ENCODE measurements around the gene PACRG. TPM values are rescaled to one million over a fixed set of nuclear protein-coding genes. Genes with fewer than 3 reads are reported as not detected.

PACRG gene
- total RNA-seq, 1 donor from 2014 or later = 11.5 TPM

DNA sequence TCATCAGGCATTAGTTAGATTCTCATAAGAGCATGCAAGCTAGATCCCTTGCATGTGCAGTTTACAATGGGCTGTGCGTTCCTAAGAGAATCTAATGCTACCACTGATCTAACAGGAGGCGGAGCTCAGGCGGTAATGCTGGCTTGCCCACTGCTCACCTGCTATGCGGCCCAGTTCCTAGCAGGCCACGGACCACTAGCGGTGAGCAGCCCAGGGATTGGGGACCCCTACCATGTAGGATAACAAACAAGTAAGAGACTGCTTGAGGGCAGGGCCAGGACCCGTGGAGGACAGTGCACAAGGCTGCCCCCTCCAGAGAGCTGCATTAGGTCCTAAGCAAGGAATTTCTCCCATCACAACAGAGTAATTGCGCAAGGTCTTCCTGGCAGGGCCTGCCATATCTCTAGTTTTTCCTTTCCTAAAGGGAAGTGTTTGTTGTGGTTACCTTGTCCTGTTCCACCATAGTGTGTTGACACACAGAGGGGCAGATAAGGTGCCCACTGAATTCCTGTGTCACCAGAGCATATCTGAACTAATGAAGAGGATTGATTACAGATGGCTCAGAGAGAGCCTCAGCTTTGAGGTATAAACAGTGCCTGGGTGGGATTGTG is 58.0 kb downstream of the PACRG start:
- DNase-seq = no peak

- no peak for DNase-seq
Measured at GRCh38 chr6:162798546-162799266, 70.9 kb downstream of the PACRG start.

DNA sequence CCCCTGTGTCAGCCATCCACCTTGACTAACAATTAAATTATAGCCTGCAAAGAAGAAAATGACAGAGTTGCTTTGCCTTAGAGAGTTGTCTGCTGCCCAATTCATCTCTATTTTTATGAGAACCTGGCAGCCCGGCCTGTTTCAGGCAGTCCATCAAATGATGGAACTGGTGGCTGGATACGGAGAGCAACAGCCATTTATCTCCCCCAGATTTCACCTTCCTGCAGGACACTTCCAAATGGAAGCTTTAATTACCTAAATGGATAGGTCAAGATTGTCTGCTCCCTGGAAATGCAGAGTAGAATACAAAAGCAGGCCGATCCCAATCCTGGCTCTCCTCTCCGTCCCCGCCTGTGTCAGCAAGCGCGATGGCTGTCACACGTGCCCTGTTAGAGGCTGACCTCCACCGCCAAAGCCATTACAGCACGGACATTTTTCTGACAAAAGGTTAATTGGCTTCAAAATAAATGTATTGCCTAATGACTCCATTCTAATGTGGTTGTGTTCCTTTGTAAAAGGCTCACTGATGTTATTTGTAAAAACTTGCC is 86.7 kb downstream of the PACRG start:
- no peak for DNase-seq

GRCh38 chr6:162817196-162817595 is 89.4 kb downstream of the PACRG start:
- no peak for DNase-seq

GRCh38 chr6:162819284-162819683 is 91.5 kb downstream of the PACRG start:
- DNase-seq = no peak

- DNase-seq = no peak
Measured at GRCh38 chr6:162821102-162821501, 93.3 kb downstream of the PACRG start.

GRCh38 chr6:162825597-162825996 is 97.8 kb downstream of the PACRG start:
- DNase-seq = no peak

GRCh38 chr6:162829013-162829742 is 101.4 kb downstream of the PACRG start:
- DNase-seq = no peak

DNA sequence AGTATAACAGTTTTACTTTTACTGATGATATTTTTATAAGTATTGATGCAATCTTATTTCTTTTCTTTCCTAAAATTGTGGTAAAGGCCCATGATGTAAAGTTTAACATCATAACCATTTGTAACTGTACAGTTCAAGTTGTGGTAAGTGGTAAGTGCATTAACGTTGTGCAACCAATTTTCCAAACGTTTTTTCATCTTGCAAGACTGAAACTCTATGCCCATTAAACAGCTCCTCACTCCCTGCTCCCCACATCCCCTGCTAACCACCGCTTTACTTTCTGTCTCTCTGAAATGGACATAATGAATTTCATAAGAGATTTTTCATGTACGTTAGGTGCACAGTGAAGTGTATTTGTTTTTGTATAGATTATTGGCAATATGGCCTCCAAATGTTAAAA is 106.0 kb downstream of the PACRG start:
- no peak for DNase-seq

- no peak for DNase-seq
Measured at GRCh38 chr6:162845972-162846371, 118.2 kb downstream of the PACRG start.

DNA sequence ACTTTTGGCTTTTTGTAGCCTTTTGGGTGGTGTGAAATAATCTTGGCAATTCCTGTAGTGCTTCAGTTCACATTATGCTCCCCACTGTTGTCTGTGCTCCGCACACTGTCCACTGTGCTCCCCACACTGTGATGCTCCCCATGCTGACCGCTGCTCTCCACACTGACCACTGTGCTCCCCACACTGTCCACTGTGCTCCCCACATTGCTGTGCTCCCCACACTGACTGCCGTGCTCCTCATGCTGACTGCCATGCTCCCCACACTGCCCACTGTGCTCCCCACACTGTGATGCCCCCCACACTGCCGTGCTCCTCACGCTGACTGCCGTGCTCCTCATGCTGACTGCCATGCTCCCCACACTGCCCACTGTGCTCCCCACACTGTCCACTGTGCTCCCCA is 118.9 kb downstream of the PACRG start:
- DNase-seq = no peak

- DNase-seq = peak; percentile 11
Measured at GRCh38 chr6:162849269-162849668, 121.5 kb downstream of the PACRG start.

DNA sequence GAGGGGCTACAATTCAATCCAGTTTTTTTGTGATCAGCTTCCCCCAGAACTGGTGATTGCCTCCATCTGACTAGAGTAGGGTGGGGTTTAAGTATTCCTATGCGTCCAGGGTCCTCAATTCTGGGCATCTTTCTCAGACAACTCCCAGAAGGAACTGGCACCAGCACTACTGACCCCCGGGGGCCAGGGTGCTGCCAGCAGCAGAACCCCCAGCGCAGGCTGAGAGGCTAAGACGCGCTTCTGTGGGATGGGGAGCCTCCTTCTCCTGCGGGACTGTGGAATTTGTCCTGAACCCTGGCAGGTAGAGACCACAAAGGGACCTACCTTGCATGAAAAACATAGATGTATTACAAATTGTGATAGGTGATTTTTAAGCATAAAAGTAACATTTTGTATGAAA is 124.4 kb downstream of the PACRG start:
- DNase-seq = no peak

- DNase-seq = no peak
Measured at GRCh38 chr6:162852840-162853577, 125.2 kb downstream of the PACRG start.

- no peak for DNase-seq
Measured at GRCh38 chr6:162854228-162854627, 126.5 kb downstream of the PACRG start.

DNA sequence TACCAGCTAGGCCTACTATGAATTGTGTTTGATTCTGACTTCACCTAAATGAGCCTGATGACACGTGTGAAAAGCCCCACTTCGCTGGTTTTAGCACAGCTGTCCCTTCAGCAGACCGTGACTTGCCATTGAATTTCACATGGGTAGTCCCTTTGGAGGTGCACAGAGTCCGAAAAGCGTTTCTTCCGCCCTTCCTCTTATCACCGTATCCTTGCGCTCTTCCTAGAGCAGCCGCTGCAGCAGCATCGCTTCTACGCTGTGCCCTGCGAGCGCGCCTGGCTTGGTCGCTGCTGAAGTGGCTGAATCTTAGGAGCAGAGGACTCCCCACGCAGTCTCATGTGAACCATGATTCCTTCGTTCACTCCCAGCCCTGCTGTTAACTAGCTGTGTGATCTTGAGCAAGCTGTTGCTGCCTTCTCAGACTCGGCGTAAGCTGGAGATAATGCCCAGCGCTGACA is 127.0 kb downstream of the PACRG start:
- DNase-seq = no peak

DNA sequence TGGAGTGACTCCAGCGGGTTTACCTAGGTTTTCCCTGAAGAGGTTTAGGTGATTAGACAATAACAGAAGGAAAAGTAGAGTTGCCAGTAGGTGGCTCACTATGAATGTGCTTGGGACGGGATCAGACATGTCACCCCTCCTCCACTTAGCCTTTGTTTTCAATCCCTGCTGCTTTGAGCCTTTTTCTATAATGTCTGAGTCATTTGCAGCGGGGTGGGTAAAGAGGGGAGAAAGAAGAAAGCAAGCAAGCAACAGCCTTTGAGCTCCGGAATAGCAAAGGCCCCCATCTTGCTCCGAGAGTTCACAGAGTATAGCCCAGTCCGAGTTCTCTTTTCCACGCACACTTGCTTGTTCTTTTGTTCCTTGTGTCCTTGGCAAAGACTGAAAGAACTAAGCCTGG is 129.1 kb downstream of the PACRG start:
- DNase-seq = peak; percentile 92

DNA sequence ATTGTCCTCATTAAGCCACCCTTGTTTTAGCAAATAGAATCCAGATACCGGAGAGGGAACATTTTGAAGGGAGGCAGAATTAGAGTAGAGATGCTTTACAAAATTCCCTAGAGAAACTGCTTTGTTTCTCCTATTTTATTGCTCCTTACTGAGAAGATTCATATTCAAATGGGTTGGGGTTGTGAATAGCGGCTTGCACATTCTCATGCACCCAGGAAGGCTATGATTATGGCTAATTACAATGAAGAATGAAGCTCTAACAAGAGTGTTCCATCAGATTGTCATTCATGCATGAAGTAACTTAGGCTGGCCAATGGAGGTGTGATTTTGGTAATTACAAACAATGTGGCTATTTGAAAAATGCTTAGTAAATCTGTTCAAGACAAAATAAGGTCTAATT is 129.6 kb downstream of the PACRG start:
- no peak for DNase-seq

DNA sequence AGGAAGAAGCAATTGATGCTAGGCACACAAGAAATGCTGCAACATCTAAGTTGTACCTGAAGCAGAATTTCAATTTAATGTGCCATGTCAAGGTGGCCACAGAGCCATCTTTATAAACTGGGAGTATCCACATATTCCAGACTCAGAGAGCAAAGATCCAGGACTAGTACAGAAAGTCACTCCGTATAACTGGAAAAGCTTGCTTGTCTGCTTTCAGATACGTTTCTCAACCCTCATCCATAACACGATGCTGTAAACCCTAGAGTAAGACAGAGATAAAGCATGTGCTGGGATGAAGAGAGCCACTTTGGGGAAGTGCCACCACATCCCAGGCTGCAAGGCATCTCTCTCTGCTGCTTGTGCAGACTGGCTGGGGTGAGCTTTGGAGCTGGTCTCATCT is 134.7 kb downstream of the PACRG start:
- no peak for DNase-seq

- DNase-seq = no peak
Measured at GRCh38 chr6:162862941-162863340, 135.2 kb downstream of the PACRG start.

- no peak for DNase-seq
Measured at GRCh38 chr6:162863821-162864220, 136.0 kb downstream of the PACRG start.

DNA sequence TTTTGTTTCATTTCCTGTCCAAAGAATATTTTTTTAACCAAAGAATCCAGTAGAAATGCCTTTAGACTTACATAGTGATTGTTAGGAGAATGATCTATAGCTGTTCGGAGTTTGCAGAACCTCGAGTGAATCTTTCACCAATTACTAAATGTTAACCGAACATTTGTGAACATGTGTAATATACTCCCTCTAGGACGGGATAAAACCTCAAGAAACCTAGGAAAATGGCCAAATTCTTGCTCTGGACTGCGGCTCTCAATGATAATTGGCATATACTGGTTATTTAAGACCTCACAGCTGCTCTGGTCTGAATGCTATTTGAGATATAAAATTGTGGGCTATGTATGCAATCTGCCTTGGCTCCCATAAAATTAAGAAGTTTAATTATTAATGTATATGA is 137.1 kb downstream of the PACRG start:
- peak; percentile 81 for DNase-seq

Measured in tongue (tissue), 2 donors.